ENCODE data around the gene SEC22A. TPM values are rescaled to one million over a fixed set of nuclear protein-coding genes. Genes with fewer than 3 reads are reported as not detected.

SEC22A gene
- polyA plus RNA-seq, 1 of the 3 experiments (the other 2 are of a cell fraction): 13.0 TPM

- no peaks in the 10 kb centered on the region for H3K27me3 ChIP-seq (ENCODE audit: insufficient read depth)
- H3K9me3 ChIP-seq: no peaks in the 10 kb centered on the region
- H4K20me1 ChIP-seq (ENCODE audit: insufficient read depth): no peaks in the 10 kb centered on the region
- H2AFZ ChIP-seq (ENCODE audit: low read depth): no peak overlapping the region
- no peak overlapping the region for H3K27ac ChIP-seq (ENCODE audit: low read depth in 2 of 2, low read length in 1 of 2)
- H3K4me2 ChIP-seq: no peak overlapping the region
- WGBS (ENCODE audit: low lambda C conversion rate): 89% methylated on average over 2 of the region's 2 CpGs
- peaks cover 3% of the 10 kb centered on the region in 2 experiments; a peak in 2 of 4 replicates for H3K4me1 ChIP-seq (ENCODE audit: control insufficient read depth in 1 of 2, insufficient read depth in 2 of 2, low read depth in 1 of 2, low read length in 1 of 2)
- DNase-seq: no peak
- no peak overlapping the region for H3K4me3 ChIP-seq (ENCODE audit: low read depth in 2 of 2, low read length in 1 of 2)
- no peaks in the 10 kb centered on the region for H3K79me2 ChIP-seq (ENCODE audit: insufficient read depth)
- POLR2A ChIA-PET: no interaction called here
- no peaks in the 10 kb centered on the region for H3K9me2 ChIP-seq
- CTCF ChIA-PET: interaction anchor here (0.8 to 1.6 kb wide), 4 partner anchors 9 to 314 kb away, joined by 3 to 4 read pairs (median 4); no protein-coding TSS in a partner anchor
- no peak overlapping the region for H3K9ac ChIP-seq
- no peaks in the 10 kb centered on the region for H3F3A ChIP-seq (replicated peaks; ENCODE audit: insufficient read depth)
- TF ChIP-seq MXI1 (IDR thresholded peaks at IDR 0.05; ENCODE audit: low read depth, low read length) (no peak), PBX3 (IDR thresholded peaks at IDR 0.05) (no peak), TAF1 (IDR thresholded peaks at IDR 0.05; ENCODE audit: borderline replicate concordance, low read depth, low read length) (no peak), FOXJ3 (CRISPR knock-in tag; IDR thresholded peaks at IDR 0.05) (no peak), NRF1 (IDR thresholded peaks at IDR 0.05; ENCODE audit: low read depth, low read length) (no peak), RCOR1 (IDR thresholded peaks at IDR 0.05; ENCODE audit: low read length) (no peak), JUND (IDR thresholded peaks at IDR 0.05) (no peak), EZH2phosphoT487 (IDR thresholded peaks at IDR 0.05; ENCODE audit: borderline replicate concordance, low read depth) (no peak), NFIC (IDR thresholded peaks at IDR 0.05; ENCODE audit: borderline replicate concordance) (no peak), IRF3 (IDR thresholded peaks at IDR 0.05; ENCODE audit: low read depth, low read length) (no peak), FOXM1 (IDR thresholded peaks at IDR 0.05; ENCODE audit: low read depth) (no peak)
- peaks cover 0 to 9% of the 10 kb centered on the region in 2 experiments for H3K36me3 ChIP-seq (replicated peaks in 1 of 2; ENCODE audit: control insufficient read depth in 1 of 2, insufficient read depth in 2 of 2, low read length in 1 of 2)
Measured at GRCh38 chr3:123256256-123256655, 54.5 kb downstream of the SEC22A start.

- no peak for DNase-seq
- CTCF ChIA-PET: interaction anchor here (0.6 to 2.4 kb wide), 23 partner anchors 12 to 404 kb away, joined by 3 to 17 read pairs (median 3); partner anchors contain the start of gene SEC22A
- TF ChIP-seq MXI1 (IDR thresholded peaks at IDR 0.05; ENCODE audit: low read depth, low read length) (no peak), IRF3 (IDR thresholded peaks at IDR 0.05; ENCODE audit: low read depth, low read length) (no peak), TCF12 (IDR thresholded peaks at IDR 0.05) (no peak), RAD21 (IDR thresholded peaks at IDR 0.05; ENCODE audit: low read length) (no peak), RCOR1 (IDR thresholded peaks at IDR 0.05; ENCODE audit: low read length) (no peak), PBX3 (IDR thresholded peaks at IDR 0.05) (no peak), SIN3A (IDR thresholded peaks at IDR 0.05; ENCODE audit: borderline replicate concordance, low read depth, low read length) (no peak), FOSL2 (IDR thresholded peaks at IDR 0.05; ENCODE audit: borderline replicate concordance, low read depth) (no peak), CHD2 (IDR thresholded peaks at IDR 0.05; ENCODE audit: low read length, partially characterized antibody) (no peak), CTCF (IDR thresholded peaks at IDR 0.05) (no peak), NFIC (IDR thresholded peaks at IDR 0.05; ENCODE audit: borderline replicate concordance) (no peak), ELF1 (IDR thresholded peaks at IDR 0.05) (no peak), TAF1 (IDR thresholded peaks at IDR 0.05; ENCODE audit: borderline replicate concordance, low read depth, low read length) (no peak), RXRA (IDR thresholded peaks at IDR 0.05; ENCODE audit: borderline replicate concordance, low read depth) (no peak), EP300 (IDR thresholded peaks at IDR 0.05; ENCODE audit: borderline replicate concordance in 1 of 2, low read depth in 1 of 2, low read length in 1 of 2) (no peak), USF1 (IDR thresholded peaks at IDR 0.05; ENCODE audit: borderline replicate concordance, low read depth) (no peak)
Measured at GRCh38 chr3:123258359-123258758, 56.6 kb downstream of the SEC22A start.

More at GRCh38 chr3:123258359-123258758, 56.6 kb downstream of the SEC22A start:
- no peak overlapping the region for H3K9ac ChIP-seq
- peaks cover 0 to 3% of the 10 kb centered on the region in 2 experiments; a peak in 1 of 4 replicates for H3K4me1 ChIP-seq (ENCODE audit: control insufficient read depth in 1 of 2, insufficient read depth in 2 of 2, low read depth in 1 of 2, low read length in 1 of 2)
- no peaks in the 10 kb centered on the region for H3K9me3 ChIP-seq
- H3K36me3 ChIP-seq (replicated peaks in 1 of 2; ENCODE audit: control insufficient read depth in 1 of 2, insufficient read depth in 2 of 2, low read length in 1 of 2): peaks cover 0 to 11% of the 10 kb centered on the region in 2 experiments
- no peaks in the 10 kb centered on the region for H4K20me1 ChIP-seq (ENCODE audit: insufficient read depth)
- H3K4me3 ChIP-seq (ENCODE audit: low read depth in 2 of 2, low read length in 1 of 2): no peak overlapping the region
- H3F3A ChIP-seq (replicated peaks; ENCODE audit: insufficient read depth): no peaks in the 10 kb centered on the region
- no peaks in the 10 kb centered on the region for H3K27me3 ChIP-seq (ENCODE audit: insufficient read depth)
- H2AFZ ChIP-seq (ENCODE audit: low read depth): no peak overlapping the region
- no peak overlapping the region for H3K27ac ChIP-seq (ENCODE audit: low read depth in 2 of 2, low read length in 1 of 2)
- H3K4me2 ChIP-seq: no peak overlapping the region
- POLR2A ChIA-PET: no interaction called here
- H3K9me2 ChIP-seq: no peaks in the 10 kb centered on the region
- no peaks in the 10 kb centered on the region for H3K79me2 ChIP-seq (ENCODE audit: insufficient read depth)

All from SK-N-SH (cell line).